GM18499 (cell line): ENCODE data around the gene CSTB.
"Not testable (repeated sequence)": the region's sequence is repeated elsewhere in the genome, so short reads cannot be mapped to it uniquely, and the experiment has no call there.

ENCODE experiments used
- ATAC-seq: cut with Tn5 transposase; IDR thresholded peaks from one replicate; pipeline ENCODE4 v1.9.1; 2021; ENCODE audit warnings: moderate number of reproducible peaks; ENCODE audit not compliant: insufficient read depth, unreplicated experiment

CSTB gene

GRCh38 chr21:43775795-43776430, at the start of gene CSTB:
Gene CSTB (minus strand): TSS chr21:43776308. CDS start chr21:43776269, 39 bp downstream.
- ATAC-seq: no peak

DNA sequence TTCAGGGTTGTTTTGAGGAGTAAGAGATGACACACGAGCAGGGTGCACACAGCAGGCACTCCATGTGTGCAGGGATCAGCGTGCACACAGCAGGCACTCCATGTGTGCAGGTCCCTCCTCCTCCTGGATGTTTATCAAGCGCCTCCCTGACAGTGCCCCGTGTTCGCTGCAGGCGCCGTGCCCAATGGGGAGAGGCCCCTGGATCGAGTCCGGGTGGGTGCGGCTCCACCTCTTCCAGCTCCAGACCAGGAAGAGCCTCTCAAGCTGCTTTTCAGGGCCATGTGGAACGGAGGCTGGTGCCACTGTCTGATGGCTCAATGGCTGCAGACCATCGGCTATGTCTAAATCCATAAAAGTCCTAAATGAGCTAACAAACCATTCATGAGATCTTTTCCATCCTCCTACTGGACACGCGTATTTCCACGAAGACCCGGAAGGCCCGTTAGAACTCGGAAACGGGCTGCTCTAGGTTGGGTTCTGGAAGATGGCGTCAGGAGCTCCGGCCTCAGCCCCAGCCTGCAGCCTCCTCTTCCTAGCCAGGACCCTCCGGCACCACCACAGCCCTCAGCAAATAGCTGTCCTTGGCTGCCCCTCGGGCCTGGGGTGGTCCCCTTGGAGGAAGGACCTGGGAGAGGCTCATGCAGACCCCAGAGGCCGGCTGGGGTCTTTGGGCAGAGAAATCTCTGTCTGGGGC, 49.3 kb upstream of the CSTB start:
- no peak for ATAC-seq

DNA sequence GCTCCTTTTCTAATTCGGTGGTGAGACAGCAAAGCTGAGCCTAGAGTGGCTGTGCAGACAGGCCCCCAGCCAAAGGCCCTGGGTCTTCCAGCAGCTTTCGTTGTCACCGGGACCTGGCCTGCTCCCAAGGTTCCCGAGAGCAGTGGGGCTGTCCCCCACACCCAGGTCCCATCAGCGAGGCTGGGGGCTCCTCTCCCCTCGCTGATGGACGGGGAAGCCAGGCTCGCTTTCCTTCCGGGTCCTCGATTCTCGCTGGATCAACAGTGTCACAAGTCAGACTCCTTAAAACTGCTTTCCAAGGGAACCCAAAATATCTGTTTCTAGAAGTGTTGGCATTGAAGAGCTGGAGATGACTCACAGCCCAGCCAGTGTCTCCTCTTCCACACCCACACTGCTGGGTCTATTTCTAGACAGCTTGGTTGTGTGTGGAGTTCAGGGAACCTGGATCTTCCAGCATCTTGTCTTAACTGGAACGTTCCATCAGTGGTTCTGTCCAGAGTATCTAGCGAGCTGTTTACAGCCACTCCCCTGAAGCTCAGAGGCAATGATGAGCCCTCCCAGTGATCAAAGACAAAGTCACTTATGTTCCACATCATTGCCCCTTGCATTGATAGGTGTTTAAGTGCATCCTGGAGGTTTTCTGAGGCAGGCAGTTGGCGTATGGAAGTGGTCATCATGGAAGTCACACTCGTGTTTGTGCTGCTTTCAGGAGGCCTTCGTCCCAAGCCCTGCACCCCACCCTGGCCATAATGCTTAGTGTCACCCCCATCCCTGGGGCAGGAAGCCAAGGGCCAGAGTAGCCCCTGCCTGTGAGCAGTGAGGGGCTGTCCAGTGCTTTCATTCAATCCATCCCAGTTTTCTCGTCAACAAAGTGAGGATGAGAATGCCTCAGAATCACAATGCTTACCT, 48.5 kb upstream of the CSTB start:
- ATAC-seq: no peak

- not testable (repeated sequence) for ATAC-seq
Observed at GRCh38 chr21:43822741-43823140, 46.6 kb upstream of the CSTB start.

DNA sequence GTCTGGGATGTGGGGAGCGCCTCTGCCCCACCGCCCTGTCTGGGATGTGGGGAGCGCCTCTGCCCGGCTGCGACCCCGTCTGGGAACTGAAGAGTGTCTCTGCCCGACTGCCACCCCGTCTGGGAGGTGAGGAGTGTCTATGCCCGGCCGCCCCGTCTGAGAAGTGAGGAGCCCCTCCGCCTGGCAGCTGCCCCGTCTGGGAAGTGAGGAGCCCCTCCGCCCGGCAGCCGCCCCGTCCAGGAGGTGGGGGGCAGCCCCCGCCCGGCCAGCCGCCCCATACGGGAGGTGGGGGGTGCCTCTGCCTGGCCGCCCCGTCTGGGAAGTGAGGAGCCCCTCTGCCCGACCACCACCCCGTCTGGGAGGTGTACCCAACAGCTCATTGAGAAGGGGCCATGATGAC, 46.1 kb upstream of the CSTB start:
- ATAC-seq: not testable (repeated sequence)

- no peak for ATAC-seq
Observed at GRCh38 chr21:43820466-43820865, 44.4 kb upstream of the CSTB start.

GRCh38 chr21:43819511-43820405, 43.6 kb upstream of the CSTB start:
- no peak for ATAC-seq

GRCh38 chr21:43818685-43819084, 42.6 kb upstream of the CSTB start:
- no peak for ATAC-seq

DNA sequence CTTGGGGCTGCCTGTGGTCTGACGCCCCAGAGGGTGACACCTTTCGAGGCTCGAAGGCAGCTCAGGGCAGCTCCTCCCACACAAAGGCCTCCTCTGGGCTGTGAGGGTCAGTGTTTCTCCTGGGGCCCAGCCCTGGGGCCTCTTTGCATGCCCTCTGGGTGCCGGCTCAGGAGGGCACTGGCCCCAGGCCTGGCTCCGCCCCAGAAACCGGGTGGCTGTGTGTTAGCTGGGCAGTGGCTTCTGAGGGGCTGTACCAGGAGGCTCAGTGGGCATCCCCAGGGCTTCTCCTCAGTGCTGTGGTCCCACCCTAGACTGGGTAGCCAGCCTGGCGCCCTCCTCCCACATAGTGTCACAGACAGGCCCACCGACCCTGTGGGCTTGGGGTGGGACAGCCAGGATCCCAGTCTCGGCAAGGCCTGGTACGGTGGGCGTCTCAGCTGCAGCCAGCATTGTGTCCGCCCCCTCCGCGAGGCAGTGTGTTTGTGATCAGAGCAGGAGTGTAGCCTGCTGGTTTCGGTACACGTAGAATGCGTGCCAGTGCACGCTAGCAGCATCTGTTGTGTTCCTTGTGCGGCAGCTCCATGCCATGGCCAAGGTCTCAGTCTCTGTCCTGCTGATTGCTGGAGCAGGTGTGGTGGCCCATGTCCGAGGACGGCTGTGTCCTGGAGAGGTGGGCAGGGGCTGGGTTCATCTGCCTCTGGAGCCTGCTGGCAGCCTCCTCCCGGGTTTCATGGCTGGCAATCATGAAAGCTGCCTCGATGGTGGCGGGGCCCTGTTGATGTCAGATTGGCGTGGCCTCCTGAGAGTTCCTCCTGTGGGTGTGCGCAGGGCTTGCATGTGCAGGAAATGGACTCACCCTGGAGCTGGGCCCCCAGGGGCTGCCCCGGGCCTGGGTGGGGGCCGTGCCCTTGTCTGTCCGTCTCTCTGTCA, 41.3 kb upstream of the CSTB start:
- ATAC-seq: no peak

DNA sequence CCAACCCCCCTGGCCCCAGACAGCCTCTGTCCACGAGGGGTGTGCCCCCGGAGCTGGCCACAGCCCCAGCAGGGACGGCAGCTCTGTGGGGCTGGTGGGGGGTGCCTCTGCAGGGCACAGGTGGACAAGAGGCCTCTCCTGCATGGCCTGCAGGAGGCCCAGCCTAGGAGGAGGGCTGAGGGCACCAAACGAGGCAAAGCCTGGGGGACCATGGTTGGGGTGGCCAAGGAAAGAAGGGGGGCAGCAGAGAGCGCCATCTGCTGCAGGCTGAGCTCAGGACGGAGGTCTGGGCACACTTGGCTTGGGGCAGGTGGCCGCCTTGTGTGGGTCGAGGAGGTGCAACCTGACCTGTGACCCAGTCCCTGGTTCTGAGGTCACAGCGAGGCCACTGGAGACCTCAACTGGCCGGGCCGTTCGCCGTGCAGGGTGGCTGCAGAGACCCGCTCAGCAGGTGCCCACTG, 40.5 kb upstream of the CSTB start:
- no peak for ATAC-seq

- no peak for ATAC-seq
Observed at GRCh38 chr21:43815991-43816390, 39.9 kb upstream of the CSTB start.

DNA sequence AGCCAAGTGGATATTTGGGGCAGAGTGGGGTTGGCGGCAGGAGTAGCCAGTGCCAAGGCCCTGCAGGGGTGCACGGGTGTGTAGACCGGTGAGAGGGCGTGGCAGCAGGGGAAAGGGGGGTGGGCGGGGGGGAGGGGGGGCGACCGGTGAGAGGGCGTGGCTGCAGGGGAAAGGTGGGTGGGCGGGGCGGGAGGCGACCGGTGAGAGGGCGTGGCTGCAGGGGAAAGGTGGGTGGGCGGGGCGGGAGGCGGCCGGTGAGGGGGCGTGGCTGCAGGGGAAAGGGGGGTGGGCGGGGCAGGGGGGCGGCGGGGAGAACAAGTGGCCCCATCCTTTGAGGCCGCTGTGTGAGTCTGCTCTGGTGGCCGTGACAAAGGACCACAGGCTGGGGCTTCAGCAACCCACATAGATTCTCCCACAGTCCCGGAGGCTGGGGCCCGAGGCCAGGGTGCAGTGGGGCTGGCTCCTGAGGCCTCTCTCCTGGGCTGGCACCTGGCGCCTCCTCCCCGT, 39.1 kb upstream of the CSTB start:
- ATAC-seq: no peak

GRCh38 chr21:43814215-43815106, 38.4 kb upstream of the CSTB start:
- no peak for ATAC-seq

DNA sequence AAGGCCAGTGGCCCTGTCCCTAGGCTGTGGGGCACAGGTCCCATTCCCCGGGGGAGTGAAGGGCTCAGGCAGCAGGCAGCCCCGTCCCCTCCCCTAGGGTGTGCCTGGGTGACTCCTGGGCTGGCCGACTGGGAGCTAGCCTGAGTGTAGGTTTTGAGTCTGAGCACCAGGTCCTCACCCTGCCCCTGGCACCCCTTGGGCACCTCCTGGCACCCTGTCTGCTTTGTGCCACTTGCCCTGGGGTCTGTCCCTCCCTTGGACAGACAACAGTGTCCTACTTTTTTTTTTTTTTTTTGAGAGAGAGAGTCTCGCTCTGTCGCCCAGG, 37.5 kb upstream of the CSTB start:
- ATAC-seq: no peak

DNA sequence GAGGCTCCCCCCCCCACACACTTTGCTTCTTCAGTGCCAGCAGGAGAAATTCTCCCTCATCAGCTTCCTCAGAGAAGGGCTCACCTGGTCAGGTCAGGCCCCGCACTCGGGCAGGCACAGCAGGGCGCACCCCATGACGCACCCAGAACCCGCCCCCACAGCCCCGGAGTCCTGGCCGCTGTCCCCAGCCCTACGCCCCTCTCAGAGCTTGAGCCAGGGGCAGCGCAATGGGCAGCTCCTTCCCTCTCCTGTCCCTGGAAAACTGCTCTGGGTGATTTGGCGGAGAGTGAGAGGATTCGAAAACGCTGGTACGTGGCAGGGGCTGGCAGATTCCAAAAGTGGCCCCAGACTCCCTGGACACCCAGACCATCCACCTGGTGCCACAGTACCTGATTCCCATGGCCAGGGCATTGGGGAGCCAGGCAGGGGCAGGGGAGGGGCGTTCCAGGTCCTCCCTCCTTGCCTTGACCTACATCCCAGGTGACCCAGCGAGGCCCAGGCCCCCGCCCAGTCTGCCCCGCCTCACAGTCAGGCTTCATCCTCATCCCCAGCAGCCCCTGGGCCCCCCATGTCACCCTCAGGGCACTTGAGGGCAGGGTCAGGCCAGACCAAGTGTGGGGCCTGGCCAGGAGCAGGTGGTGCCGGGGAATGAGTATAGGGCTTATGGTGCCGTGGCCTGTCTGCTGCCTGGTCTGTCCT, 37.0 kb upstream of the CSTB start:
- ATAC-seq: no peak

DNA sequence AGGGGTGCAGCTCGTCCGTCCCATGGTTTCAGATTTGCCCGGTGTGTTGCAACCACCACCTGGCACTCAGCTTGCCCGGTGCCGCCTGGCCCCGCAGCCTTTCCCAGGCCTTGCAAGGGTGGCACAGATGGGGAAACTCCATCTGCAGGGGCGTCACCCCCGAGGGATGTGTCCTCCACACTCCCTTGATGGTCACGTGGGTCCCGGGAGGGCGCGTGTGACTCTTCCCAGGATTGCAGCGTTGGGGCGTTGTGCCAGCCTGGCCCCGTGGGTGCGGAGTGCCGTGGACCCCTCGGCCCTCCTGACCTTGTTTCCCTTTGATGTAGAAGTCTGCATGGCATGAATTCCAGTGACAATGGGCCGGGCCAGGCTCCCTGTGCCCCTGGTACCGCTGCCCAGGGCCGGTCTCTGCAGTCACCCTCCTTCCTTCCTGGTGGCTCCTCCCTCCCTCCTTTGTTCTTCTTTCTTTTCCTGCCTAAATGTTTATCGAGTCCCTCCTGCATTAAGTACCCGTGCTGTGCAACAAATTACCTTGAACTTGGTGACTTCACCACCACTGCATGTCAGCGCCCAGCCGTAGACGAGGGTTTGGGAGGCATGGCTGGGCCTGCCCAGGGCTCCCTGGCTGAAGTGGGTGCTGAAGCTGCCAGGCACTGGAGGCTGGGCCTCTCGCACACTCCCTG, 36.2 kb upstream of the CSTB start:
- no peak for ATAC-seq
